ENCODE measurements around the gene TAP1.
A peak's percentile ranks its signal among the peaks of the same experiment; 100 is the strongest.

The TAP1 gene

DNA sequence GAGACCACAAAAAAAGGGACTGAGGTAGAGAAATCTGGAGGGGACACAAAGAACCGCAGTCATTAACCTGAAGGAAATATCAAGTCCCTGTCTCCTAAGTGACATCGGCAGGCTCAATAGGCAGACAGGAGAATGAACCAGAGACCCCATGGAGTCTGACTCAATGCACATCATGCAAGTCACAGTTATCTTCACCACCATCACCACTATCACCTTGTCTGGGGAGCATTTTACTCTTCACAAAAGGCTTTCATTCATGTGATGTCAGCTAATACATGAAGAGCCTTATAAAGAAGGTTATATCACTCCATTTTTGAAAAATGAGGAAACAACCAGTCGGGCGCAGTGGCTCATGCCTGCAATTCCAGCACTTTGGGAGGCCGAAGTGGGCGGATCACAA, 4.4 kb downstream of the TAP1 start:
- no peaks in the 10 kb centered on the region for H3K27me3 ChIP-seq (replicated peaks in 2 of 5; ENCODE audit: control insufficient read depth in 4 of 5, insufficient read depth in 5 of 5, low read length in 4 of 5)
- 75% methylated on average over 4 of the region's 6 CpGs for WGBS (ENCODE audit: insufficient coverage)
- H3K4me1 ChIP-seq (ENCODE audit: control extremely low read depth in 1 of 4, control insufficient read depth in 4 of 4, insufficient read depth in 4 of 4, low read length in 3 of 4), result peaks cover 7 to 47% (median 37%) of the 10 kb centered on the region in 4 experiments
- H3K9me3 ChIP-seq (ENCODE audit: control extremely low read depth in 1 of 5, control insufficient read depth in 4 of 5, insufficient read depth in 2 of 5, low read depth in 1 of 5, low read length in 4 of 5), result no peaks in the 10 kb centered on the region
- POLR2A ChIA-PET, result no interaction called here
- peaks cover 25 to 54% (median 41%) of the 10 kb centered on the region in 4 experiments for H3K36me3 ChIP-seq (ENCODE audit: control insufficient read depth in 4 of 4, insufficient read depth in 4 of 4, low read length in 3 of 4)
- H3K27ac ChIP-seq (ENCODE audit: insufficient read depth in 1 of 2, low read depth in 1 of 2, low read length in 2 of 2, poor library complexity in 1 of 2, severe bottlenecking in 2 of 2), result peak overlapping the region in 1 of 2 experiments; percentile 12
- CTCF ChIA-PET, result interaction anchor here (3.5 kb wide), 1 partner anchor 19 kb away, joined by 16 read pairs; no protein-coding TSS in a partner anchor
- DNase-seq, result no peak
- no peak overlapping the region for H3K4me3 ChIP-seq (ENCODE audit: control insufficient read depth in 1 of 7, extremely low read depth in 1 of 7, insufficient read depth in 4 of 7, low read depth in 2 of 7, low read length in 6 of 7)

DNA sequence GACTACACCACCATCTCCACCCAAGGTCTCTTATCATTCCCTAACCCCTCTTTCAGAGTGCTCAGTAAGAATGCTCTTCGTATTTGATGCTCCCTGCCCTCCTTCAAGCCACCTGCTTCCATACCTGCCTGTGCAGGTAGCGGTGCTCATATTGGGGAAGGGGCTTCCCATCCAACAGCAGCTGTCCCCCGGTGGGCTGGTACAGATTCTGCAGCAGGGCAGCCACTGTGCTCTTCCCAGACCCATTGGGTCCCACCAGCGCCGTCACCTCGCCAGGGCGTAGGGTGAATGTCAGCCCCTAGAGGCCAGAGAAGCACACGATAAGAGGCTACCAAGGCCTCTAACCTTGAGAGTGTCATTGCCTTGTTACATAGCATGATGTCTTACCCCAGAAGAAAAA, 5.7 kb downstream of the TAP1 start:
- WGBS (ENCODE audit: insufficient coverage), result 96% methylated on average over 8 of the region's 8 CpGs
- no peaks in the 10 kb centered on the region for H3K27me3 ChIP-seq (replicated peaks in 2 of 5; ENCODE audit: control insufficient read depth in 4 of 5, insufficient read depth in 5 of 5, low read length in 4 of 5)
- no peak for DNase-seq
- peaks cover 13 to 57% (median 39%) of the 10 kb centered on the region in 4 experiments for H3K4me1 ChIP-seq (ENCODE audit: control extremely low read depth in 1 of 4, control insufficient read depth in 4 of 4, insufficient read depth in 4 of 4, low read length in 3 of 4)
- H3K9me3 ChIP-seq (ENCODE audit: control extremely low read depth in 1 of 5, control insufficient read depth in 4 of 5, insufficient read depth in 2 of 5, low read depth in 1 of 5, low read length in 4 of 5), result no peaks in the 10 kb centered on the region
- POLR2A ChIA-PET, result no interaction called here
- H3K27ac ChIP-seq (ENCODE audit: insufficient read depth in 1 of 2, low read depth in 1 of 2, low read length in 2 of 2, poor library complexity in 1 of 2, severe bottlenecking in 2 of 2), result no peak overlapping the region
- CTCF ChIA-PET, result interaction anchor here (0.5 kb wide), 1 partner anchor 1579 kb away, joined by 3 read pairs; no protein-coding TSS in a partner anchor
- peaks cover 26 to 55% (median 41%) of the 10 kb centered on the region in 4 experiments for H3K36me3 ChIP-seq (ENCODE audit: control insufficient read depth in 4 of 4, insufficient read depth in 4 of 4, low read length in 3 of 4)
- no peak overlapping the region for H3K4me3 ChIP-seq (ENCODE audit: control insufficient read depth in 1 of 7, extremely low read depth in 1 of 7, insufficient read depth in 4 of 7, low read depth in 2 of 7, low read length in 6 of 7)

DNA sequence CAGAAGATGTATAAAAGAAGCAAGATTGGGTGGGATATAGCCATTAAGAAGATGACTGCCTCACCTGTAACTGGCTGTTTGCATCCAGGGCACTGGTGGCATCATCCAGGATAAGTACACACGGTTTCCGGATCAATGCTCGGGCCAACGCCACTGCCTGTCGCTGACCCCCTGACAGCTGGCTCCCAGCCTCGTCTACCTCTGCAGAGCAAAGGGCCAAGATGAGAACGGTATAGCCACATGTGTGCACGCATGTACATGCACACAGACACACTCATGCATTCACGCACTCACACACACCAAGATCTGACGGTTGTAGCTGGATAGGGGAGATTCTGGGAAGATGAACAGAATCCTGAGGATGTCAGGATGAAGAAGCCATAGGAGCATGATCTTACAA, 6.5 kb downstream of the TAP1 start:
- peaks cover 32 to 63% (median 46%) of the 10 kb centered on the region in 4 experiments for H3K36me3 ChIP-seq (ENCODE audit: control insufficient read depth in 4 of 4, insufficient read depth in 4 of 4, low read length in 3 of 4)
- H3K27me3 ChIP-seq (replicated peaks in 2 of 5; ENCODE audit: control insufficient read depth in 4 of 5, insufficient read depth in 5 of 5, low read length in 4 of 5), result no peaks in the 10 kb centered on the region
- no peak overlapping the region for H3K4me3 ChIP-seq (ENCODE audit: control insufficient read depth in 1 of 7, extremely low read depth in 1 of 7, insufficient read depth in 4 of 7, low read depth in 2 of 7, low read length in 6 of 7)
- H3K4me1 ChIP-seq (ENCODE audit: control extremely low read depth in 1 of 4, control insufficient read depth in 4 of 4, insufficient read depth in 4 of 4, low read length in 3 of 4), result peaks cover 16 to 57% (median 37%) of the 10 kb centered on the region in 4 experiments
- DNase-seq, result no peak
- ChIA-PET CTCF (interaction anchor here (0.5 to 3.8 kb wide), 3 partner anchors 19 to 1578 kb away, joined by 3 to 24 read pairs (median 3); no protein-coding TSS in a partner anchor), POLR2A (no interaction called here)
- H3K27ac ChIP-seq (ENCODE audit: insufficient read depth in 1 of 2, low read depth in 1 of 2, low read length in 2 of 2, poor library complexity in 1 of 2, severe bottlenecking in 2 of 2), result no peak overlapping the region
- no peaks in the 10 kb centered on the region for H3K9me3 ChIP-seq (ENCODE audit: control extremely low read depth in 1 of 5, control insufficient read depth in 4 of 5, insufficient read depth in 2 of 5, low read depth in 1 of 5, low read length in 4 of 5)
- WGBS (ENCODE audit: insufficient coverage), result 100% methylated on average over 5 of the region's 10 CpGs

DNA sequence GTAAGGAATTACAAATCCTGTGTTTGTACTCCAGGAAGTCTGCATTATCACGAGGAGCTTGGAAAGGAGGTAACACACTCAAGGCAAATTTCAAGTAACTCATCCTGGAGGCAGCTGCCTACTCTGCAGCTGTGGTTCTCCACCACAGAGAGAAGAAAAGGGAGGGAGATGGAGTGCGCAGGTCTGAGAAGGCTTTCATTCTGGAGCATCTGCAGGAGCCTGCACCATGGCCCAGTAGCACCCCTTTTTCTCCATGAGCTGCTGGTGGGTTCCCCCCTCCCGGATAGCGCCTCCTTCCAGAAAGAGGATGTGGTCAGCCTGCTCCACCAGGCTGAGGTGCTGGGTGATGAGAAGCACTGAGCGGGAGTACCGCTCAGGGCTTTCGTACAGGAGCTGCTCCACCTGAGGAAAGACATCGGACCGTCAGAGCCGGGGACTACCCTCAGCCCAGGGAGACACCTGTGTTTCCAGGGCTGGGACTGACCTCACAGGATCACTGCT, 8.1 kb downstream of the TAP1 start:
- DNase-seq, result peak in 2 of 3 donors; percentile 62 to 71

DNA sequence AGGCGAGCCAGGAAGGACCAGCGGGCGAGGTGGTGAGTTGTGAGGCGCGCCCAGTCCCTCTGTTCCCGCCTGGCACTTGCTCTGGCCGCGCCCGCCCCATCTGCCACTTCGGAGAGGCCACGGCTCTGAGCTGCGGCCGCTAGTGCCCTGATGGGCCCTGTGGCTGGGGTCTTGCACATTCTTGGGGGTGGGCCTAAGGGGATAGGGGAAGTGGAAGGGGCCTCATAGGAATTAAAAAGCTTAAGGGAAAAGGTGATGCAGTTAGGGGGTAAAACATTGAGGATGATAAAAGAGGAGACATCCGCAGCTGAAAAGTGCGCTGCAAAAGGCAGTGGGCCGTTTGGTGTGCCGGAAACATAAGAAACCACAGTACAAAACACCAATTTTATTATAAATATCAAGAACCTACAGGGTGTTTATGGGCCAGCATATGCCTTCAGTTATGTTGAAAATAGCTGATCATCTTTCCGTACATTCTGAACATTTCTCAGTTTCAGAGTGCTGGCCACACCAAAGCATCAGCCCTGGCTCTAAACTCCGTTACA, 8.6 kb downstream of the TAP1 start:
- Histone ChIP-seq H3K36me3 (ENCODE audit: control insufficient read depth in 4 of 4, insufficient read depth in 4 of 4, low read length in 3 of 4) (peaks cover 31 to 65% (median 42%) of the 10 kb centered on the region in 4 experiments), H3K9me3 (ENCODE audit: control extremely low read depth in 1 of 5, control insufficient read depth in 4 of 5, insufficient read depth in 2 of 5, low read depth in 1 of 5, low read length in 4 of 5) (no peaks in the 10 kb centered on the region), H3K27me3 (replicated peaks in 2 of 5; ENCODE audit: control insufficient read depth in 4 of 5, insufficient read depth in 5 of 5, low read length in 4 of 5) (no peaks in the 10 kb centered on the region), H3K27ac (ENCODE audit: insufficient read depth in 1 of 2, low read depth in 1 of 2, low read length in 2 of 2, poor library complexity in 1 of 2, severe bottlenecking in 2 of 2) (peak overlapping the region; percentile 80 to 92), H3K4me1 (ENCODE audit: control extremely low read depth in 1 of 4, control insufficient read depth in 4 of 4, insufficient read depth in 4 of 4, low read length in 3 of 4) (peaks cover 23 to 71% (median 40%) of the 10 kb centered on the region in 4 experiments), H3K4me3 (ENCODE audit: control insufficient read depth in 1 of 7, extremely low read depth in 1 of 7, insufficient read depth in 4 of 7, low read depth in 2 of 7, low read length in 6 of 7) (peak overlapping the region; percentile 52 to 98 (median 94))
- no peak for DNase-seq
- POLR2A ChIA-PET, result interaction anchor here (1.0 to 3.0 kb wide), 4 partner anchors 9 to 127 kb away, joined by 3 to 29 read pairs (median 5); partner anchors contain the start of genes PSMB9 and TAP1
- WGBS (ENCODE audit: insufficient coverage), result 0% methylated on average over 13 of the region's 19 CpGs
- CTCF ChIA-PET, result interaction anchor here (0.8 to 3.8 kb wide), 9 partner anchors 10 to 431 kb away, joined by 3 to 49 read pairs (median 7); partner anchors contain the start of genes PSMB9 and TAP1

More for the DNA sequence above, 8.1 kb downstream of the TAP1 start:
- H3K4me1 ChIP-seq (ENCODE audit: control extremely low read depth in 1 of 4, control insufficient read depth in 4 of 4, insufficient read depth in 4 of 4, low read length in 3 of 4), result peaks cover 23 to 66% (median 39%) of the 10 kb centered on the region in 4 experiments
- H3K9me3 ChIP-seq (ENCODE audit: control extremely low read depth in 1 of 5, control insufficient read depth in 4 of 5, insufficient read depth in 2 of 5, low read depth in 1 of 5, low read length in 4 of 5), result no peaks in the 10 kb centered on the region
- peaks cover 33 to 68% (median 47%) of the 10 kb centered on the region in 4 experiments for H3K36me3 ChIP-seq (ENCODE audit: control insufficient read depth in 4 of 4, insufficient read depth in 4 of 4, low read length in 3 of 4)
- CTCF ChIA-PET, result interaction anchor here (0.8 to 3.8 kb wide), 8 partner anchors 9 to 432 kb away, joined by 3 to 49 read pairs (median 6); partner anchors contain the start of genes PSMB9 and TAP1
- POLR2A ChIA-PET, result interaction anchor here (1.0 to 3.0 kb wide), 4 partner anchors 8 to 127 kb away, joined by 3 to 29 read pairs (median 6); partner anchors contain the start of genes PSMB9 and TAP1
- H3K27me3 ChIP-seq (replicated peaks in 2 of 5; ENCODE audit: control insufficient read depth in 4 of 5, insufficient read depth in 5 of 5, low read length in 4 of 5), result no peaks in the 10 kb centered on the region
- peak overlapping the region; percentile 80 to 92 for H3K27ac ChIP-seq (ENCODE audit: insufficient read depth in 1 of 2, low read depth in 1 of 2, low read length in 2 of 2, poor library complexity in 1 of 2, severe bottlenecking in 2 of 2)
- WGBS (ENCODE audit: insufficient coverage), result 3% methylated on average over 8 of the region's 10 CpGs
- H3K4me3 ChIP-seq (ENCODE audit: control insufficient read depth in 1 of 7, extremely low read depth in 1 of 7, insufficient read depth in 4 of 7, low read depth in 2 of 7, low read length in 6 of 7), result peak overlapping the region; percentile 2 to 98 (median 90)

DNA sequence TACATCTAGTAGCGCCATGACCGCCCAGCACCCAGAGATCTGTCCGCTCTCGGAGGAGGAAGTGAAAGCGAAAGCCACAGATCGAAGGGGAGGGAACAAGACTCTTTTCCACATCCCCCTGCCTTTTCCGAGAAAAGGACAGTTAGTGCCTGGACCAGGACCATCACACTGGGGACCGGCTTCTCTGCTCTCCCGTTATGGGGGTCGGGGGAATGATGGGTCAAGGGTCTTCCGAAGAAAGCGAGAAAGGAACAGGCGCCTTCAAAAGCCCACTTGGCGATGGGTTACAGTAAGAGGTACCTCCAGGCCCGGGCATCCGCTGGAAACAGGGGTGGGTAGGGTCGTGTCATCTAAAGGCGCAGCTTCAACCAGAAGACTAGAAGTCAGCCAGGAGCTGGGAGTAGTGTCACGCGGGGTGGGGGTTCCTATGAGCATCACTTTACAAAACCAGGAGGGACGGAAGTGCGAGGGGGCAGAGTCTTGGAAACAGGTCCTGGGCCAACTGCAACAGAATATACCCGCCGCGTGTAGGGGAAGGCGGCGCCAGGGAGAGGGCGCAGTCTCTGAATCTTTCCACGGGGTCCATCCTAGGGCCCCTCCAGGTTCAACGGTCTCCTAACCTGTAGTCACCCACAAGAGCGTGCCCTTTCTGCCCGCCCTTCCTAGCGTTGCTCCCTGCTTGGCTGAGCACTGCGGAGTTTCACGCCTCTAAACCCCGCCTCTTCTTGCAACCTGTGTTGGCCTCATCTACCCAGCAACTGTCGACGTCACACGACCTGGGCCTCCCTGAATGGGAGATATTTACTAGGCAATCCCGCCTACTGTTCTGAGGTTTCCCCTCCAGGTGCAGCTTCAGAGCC, 9.3 kb downstream of the TAP1 start, which contains the start of gene PSMB8:
Gene PSMB8, minus strand, starts transcription at position 69 of the 860 bp plus-strand sequence. Its CDS starts 51 bp downstream, at position 18.
- ChIA-PET CTCF (interaction anchor here (1.5 to 3.8 kb wide), 6 partner anchors 10 to 127 kb away, joined by 5 to 49 read pairs (median 12); partner anchors contain the start of genes PSMB9 and TAP1), POLR2A (interaction anchor here (1.0 to 3.0 kb wide), 4 partner anchors 10 to 128 kb away, joined by 3 to 29 read pairs (median 5); partner anchors contain the start of genes PSMB9 and TAP1)
- Histone ChIP-seq H3K27me3 (replicated peaks in 2 of 5; ENCODE audit: control insufficient read depth in 4 of 5, insufficient read depth in 5 of 5, low read length in 4 of 5) (no peaks in the 10 kb centered on the region), H3K4me3 (ENCODE audit: control insufficient read depth in 1 of 7, extremely low read depth in 1 of 7, insufficient read depth in 4 of 7, low read depth in 2 of 7, low read length in 6 of 7) (peak within 1 kb of the TSS; percentile 88 to 98 (median 94)), H3K36me3 (ENCODE audit: control insufficient read depth in 4 of 4, insufficient read depth in 4 of 4, low read length in 3 of 4) (peaks cover 28 to 62% (median 40%) of the 10 kb centered on the region in 4 experiments), H3K9me3 (ENCODE audit: control extremely low read depth in 1 of 5, control insufficient read depth in 4 of 5, insufficient read depth in 2 of 5, low read depth in 1 of 5, low read length in 4 of 5) (no peaks in the 10 kb centered on the region), H3K4me1 (ENCODE audit: control extremely low read depth in 1 of 4, control insufficient read depth in 4 of 4, insufficient read depth in 4 of 4, low read length in 3 of 4) (peaks cover 23 to 71% (median 40%) of the 10 kb centered on the region in 4 experiments), H3K27ac (ENCODE audit: insufficient read depth in 1 of 2, low read depth in 1 of 2, low read length in 2 of 2, poor library complexity in 1 of 2, severe bottlenecking in 2 of 2) (peak within 1 kb of the TSS; percentile 80 to 92)
- DNase-seq, result peak; percentile 96 to 97 (median 97)
- 0% methylated on average over 32 of the region's 40 CpGs for WGBS (ENCODE audit: insufficient coverage)
